HEK293 (cell line): ENCODE results near the gene VEGFA.

ENCODE experiments used
- CTCF ChIA-PET: fragments of 350-600 bp; formaldehyde crosslinking; extraction: SDS; loops from one replicate; lab custom pipeline; 2021; ENCODE audit warnings: antibody characterized with exemption; lab: Yijun Ruan, JAX
- POLR2A ChIA-PET: fragments of 300-600 bp; formaldehyde crosslinking; extraction: SDS; loops from one replicate; lab custom pipeline; 2020; ENCODE audit warnings: antibody characterized with exemption, inconsistent platforms; lab: Yijun Ruan, JAX
- H3K27ac ChIP-seq: fragments of 200-500 bp; sonication (Bioruptor generic); 2 replicates; pipeline ENCODE4 v1.5.1; 2014; ENCODE audit warnings: low read depth, low read length, control low read depth, inconsistent platforms; ENCODE audit errors: extremely low read depth
- H3K36me3 ChIP-seq, 2 experiments: fragments of 200-500 bp in 1 of 2; sonication (Bioruptor generic) in 1 of 2; 1 replicate in 1 of 2; 2 replicates in 1 of 2; pipeline ENCODE4 v1.5.1; 2014 to 2017; ENCODE audit warnings: inconsistent platforms in 2 of 2, low read length in 2 of 2; ENCODE audit not compliant: control insufficient read depth in 2 of 2, insufficient read depth in 1 of 2
- H3K4me1 ChIP-seq: fragments of 200-500 bp; sonication (Bioruptor generic); 2 replicates; pipeline ENCODE4 v1.5.1; 2014; ENCODE audit warnings: mild to moderate bottlenecking, low read length, inconsistent platforms; ENCODE audit not compliant: control insufficient read depth, insufficient read depth
- H3K4me3 ChIP-seq: 2 replicates; pipeline ENCODE4 v1.5.1; 2011; ENCODE audit warnings: low read depth, mild to moderate bottlenecking, control low read depth, low read length, moderate library complexity
- H3K9me3 ChIP-seq: fragments of 200-500 bp; sonication (Bioruptor generic); 2 replicates; pipeline ENCODE4 v1.5.1; 2014; ENCODE audit warnings: low read depth, low read length, inconsistent platforms; ENCODE audit not compliant: control insufficient read depth, insufficient read depth
- EGR2 ChIP-seq: fragments of 450-650 bp; formaldehyde crosslinking; IDR thresholded peaks from 2 replicates; pipeline ENCODE4 v1.5.1; 2016; ENCODE audit warnings: low read depth, missing biosample characterization, missing genetic modification characterization
- GLI4 ChIP-seq: fragments of 450-650 bp; formaldehyde crosslinking; IDR thresholded peaks from 2 replicates; pipeline ENCODE4 v1.5.1; 2016; ENCODE audit warnings: missing biosample characterization, missing genetic modification characterization
- PATZ1 ChIP-seq: fragments of 450-650 bp; formaldehyde crosslinking; IDR thresholded peaks from 2 replicates; pipeline ENCODE4 v1.5.1; 2016; ENCODE audit warnings: missing biosample characterization, missing genetic modification characterization
- WT1 ChIP-seq: fragments of 450-650 bp; formaldehyde crosslinking; IDR thresholded peaks from 2 replicates; pipeline ENCODE4 v1.5.1; 2016; ENCODE audit warnings: missing biosample characterization, missing genetic modification characterization
- ZIC2 ChIP-seq: fragments of 450-650 bp; formaldehyde crosslinking; IDR thresholded peaks from 2 replicates; pipeline ENCODE4 v1.5.1; 2016; ENCODE audit warnings: missing biosample characterization, missing genetic modification characterization
- ZNF121 ChIP-seq: fragments of 450-650 bp; formaldehyde crosslinking; IDR thresholded peaks from 2 replicates; pipeline ENCODE4 v1.5.1; 2016; ENCODE audit warnings: missing biosample characterization, missing genetic modification characterization
- ZNF18 ChIP-seq: fragments of 450-650 bp; formaldehyde crosslinking; IDR thresholded peaks from 2 replicates; pipeline ENCODE4 v1.5.1; 2016; ENCODE audit warnings: missing biosample characterization, missing genetic modification characterization
- ZNF2 ChIP-seq: fragments of 450-650 bp; formaldehyde crosslinking; IDR thresholded peaks from 2 replicates; pipeline ENCODE4 v1.5.1; 2016; ENCODE audit warnings: missing biosample characterization, missing genetic modification characterization
- ZSCAN23 ChIP-seq: fragments of 450-650 bp; formaldehyde crosslinking; IDR thresholded peaks from 2 replicates; pipeline ENCODE4 v1.5.1; 2016; ENCODE audit warnings: missing biosample characterization, missing genetic modification characterization
- TF ChIP-seq, protein P1 (sequence below): fragments of 450-650 bp; formaldehyde crosslinking; IDR thresholded peaks from 2 replicates; pipeline ENCODE4 v1.5.1; 2016; ENCODE audit warnings: missing biosample characterization, missing genetic modification characterization
- TF ChIP-seq, protein P2 (sequence below): fragments of 450-650 bp; formaldehyde crosslinking; IDR thresholded peaks from 2 replicates; pipeline ENCODE4 v1.5.1; 2016; ENCODE audit warnings: missing biosample characterization, missing genetic modification characterization
- TF ChIP-seq, protein P3 (sequence below): fragments of 450-650 bp; formaldehyde crosslinking; IDR thresholded peaks from 2 replicates; pipeline ENCODE4 v1.5.1; 2017; ENCODE audit warnings: missing biosample characterization, mild to moderate bottlenecking, missing genetic modification characterization, moderate library complexity

Gene VEGFA

DNA sequence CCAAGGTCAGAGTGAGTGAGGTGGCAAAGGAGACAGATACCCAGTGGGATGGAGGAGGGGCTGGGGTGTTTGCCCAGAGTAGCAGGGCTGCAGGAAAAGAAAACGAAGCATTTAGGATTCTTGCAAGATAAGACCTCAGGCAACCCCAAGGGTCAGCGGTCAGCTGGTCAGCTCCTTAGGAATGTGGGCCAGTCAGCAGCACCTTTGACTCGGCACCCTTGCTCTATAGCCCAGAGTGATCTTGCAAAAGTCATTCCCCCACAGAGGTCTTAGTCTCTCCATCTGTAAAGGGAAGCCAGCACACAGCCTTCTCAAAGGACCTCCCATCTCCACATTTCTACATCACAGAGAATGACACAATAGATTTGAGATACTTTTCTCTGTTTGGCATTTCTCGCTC is 56.7 kb downstream of the VEGFA start (continued):
- TF ChIP-seq, protein P1, sequence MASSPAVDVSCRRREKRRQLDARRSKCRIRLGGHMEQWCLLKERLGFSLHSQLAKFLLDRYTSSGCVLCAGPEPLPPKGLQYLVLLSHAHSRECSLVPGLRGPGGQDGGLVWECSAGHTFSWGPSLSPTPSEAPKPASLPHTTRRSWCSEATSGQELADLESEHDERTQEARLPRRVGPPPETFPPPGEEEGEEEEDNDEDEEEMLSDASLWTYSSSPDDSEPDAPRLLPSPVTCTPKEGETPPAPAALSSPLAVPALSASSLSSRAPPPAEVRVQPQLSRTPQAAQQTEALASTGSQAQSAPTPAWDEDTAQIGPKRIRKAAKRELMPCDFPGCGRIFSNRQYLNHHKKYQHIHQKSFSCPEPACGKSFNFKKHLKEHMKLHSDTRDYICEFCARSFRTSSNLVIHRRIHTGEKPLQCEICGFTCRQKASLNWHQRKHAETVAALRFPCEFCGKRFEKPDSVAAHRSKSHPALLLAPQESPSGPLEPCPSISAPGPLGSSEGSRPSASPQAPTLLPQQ (tag by site-specific recombination): no peak
- TF ChIP-seq, protein P2, sequence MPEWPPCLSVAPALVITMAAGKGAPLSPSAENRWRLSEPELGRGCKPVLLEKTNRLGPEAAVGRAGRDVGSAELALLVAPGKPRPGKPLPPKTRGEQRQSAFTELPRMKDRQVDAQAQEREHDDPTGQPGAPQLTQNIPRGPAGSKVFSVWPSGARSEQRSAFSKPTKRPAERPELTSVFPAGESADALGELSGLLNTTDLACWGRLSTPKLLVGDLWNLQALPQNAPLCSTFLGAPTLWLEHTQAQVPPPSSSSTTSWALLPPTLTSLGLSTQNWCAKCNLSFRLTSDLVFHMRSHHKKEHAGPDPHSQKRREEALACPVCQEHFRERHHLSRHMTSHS: no peak
- TF ChIP-seq WT1 (tag by site-specific recombination): no peak
- TF ChIP-seq ZNF2 (tag by site-specific recombination): no peak
- no peak for TF ChIP-seq EGR2 (tag by site-specific recombination)
- TF ChIP-seq, protein P3, sequence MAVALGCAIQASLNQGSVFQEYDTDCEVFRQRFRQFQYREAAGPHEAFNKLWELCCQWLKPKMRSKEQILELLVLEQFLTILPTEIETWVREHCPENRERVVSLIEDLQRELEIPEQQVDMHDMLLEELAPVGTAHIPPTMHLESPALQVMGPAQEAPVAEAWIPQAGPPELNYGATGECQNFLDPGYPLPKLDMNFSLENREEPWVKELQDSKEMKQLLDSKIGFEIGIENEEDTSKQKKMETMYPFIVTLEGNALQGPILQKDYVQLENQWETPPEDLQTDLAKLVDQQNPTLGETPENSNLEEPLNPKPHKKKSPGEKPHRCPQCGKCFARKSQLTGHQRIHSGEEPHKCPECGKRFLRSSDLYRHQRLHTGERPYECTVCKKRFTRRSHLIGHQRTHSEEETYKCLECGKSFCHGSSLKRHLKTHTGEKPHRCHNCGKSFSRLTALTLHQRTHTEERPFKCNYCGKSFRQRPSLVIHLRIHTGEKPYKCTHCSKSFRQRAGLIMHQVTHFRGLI (tag by site-specific recombination): no peak
- TF ChIP-seq PATZ1: no peak
- no peak for TF ChIP-seq ZNF121 (tag by site-specific recombination)

DNA sequence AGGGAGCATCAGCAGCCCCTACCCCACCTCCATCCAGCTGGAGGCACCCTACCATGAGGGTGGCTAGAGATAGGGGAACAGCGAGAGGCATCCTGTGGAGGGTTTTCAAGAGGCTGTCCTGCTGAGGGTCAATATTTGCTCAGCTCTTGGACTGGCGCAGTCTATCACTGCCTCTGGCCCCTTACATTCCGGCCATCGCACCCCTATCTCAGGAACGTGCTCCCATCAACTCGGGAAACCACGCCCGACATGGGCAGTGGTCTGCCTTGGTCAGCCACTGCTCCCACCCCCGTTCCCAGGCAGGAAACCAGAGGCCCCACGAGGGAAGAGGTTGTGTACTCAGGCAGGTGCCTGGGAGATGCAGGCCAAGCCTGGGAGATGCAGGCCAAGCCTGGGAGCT is 57.9 kb downstream of the VEGFA start:
- CTCF ChIA-PET: interaction anchor here (1.0 to 1.5 kb wide), 2 partner anchors 10 to 26 kb away, joined by 4 read pairs; no protein-coding TSS in a partner anchor
- no peaks in the 10 kb centered on the region for H3K36me3 ChIP-seq
- no peak overlapping the region for H3K4me3 ChIP-seq
- peaks cover 7% of the 10 kb centered on the region; the same call in 1 of the 2 replicates for H3K4me1 ChIP-seq
- peak; percentile 91 for TF ChIP-seq ZIC2 (tag by site-specific recombination)
- TF ChIP-seq GLI4 (tag by site-specific recombination): no peak
- no peaks in the 10 kb centered on the region for H3K9me3 ChIP-seq
- POLR2A ChIA-PET: no interaction called here
- H3K27ac ChIP-seq: no peak overlapping the region

- TF ChIP-seq ZSCAN23 (tag by site-specific recombination): no peak
- TF ChIP-seq ZNF18 (tag by site-specific recombination): peak; percentile 77
- Histone ChIP-seq H3K4me3 (no peak overlapping the region), H3K27ac (no peak overlapping the region), H3K4me1 (peaks cover 7% of the 10 kb centered on the region; the same call in 1 of the 2 replicates), H3K36me3 (no peaks in the 10 kb centered on the region), H3K9me3 (no peaks in the 10 kb centered on the region)
- POLR2A ChIA-PET: interaction anchor here (1.0 kb wide), 1 partner anchor 58 kb away, joined by 3 read pairs; no protein-coding TSS in a partner anchor
- CTCF ChIA-PET: interaction anchor here (0.7 to 1.6 kb wide), 8 partner anchors 9 to 611 kb away, joined by 3 to 4 read pairs (median 4); no protein-coding TSS in a partner anchor
Measured at GRCh38 chr6:43828711-43829110, 58.7 kb downstream of the VEGFA start.
